Choroid plexus epithelial cell (primary cell): Measurements from ENCODE around the gene SLC1A2.

Source experiments
- DNase-seq: peaks from one replicate; pipeline ENCODE4 v3.0.0-alpha.2; 2010; ENCODE audit warnings: low read depth
- H3K4me3 ChIP-seq: 2 replicates; pipeline ENCODE4 v1.5.1; 2011; ENCODE audit warnings: low read depth, mild to moderate bottlenecking, control low read depth, low read length, moderate library complexity
- CTCF ChIP-seq: conservative IDR thresholded peaks from 2 replicates; pipeline ENCODE4 v1.5.1; 2011; ENCODE audit warnings: low read depth, mild to moderate bottlenecking, control low read depth, inconsistent platforms, low read length, moderate library complexity

Gene SLC1A2

GRCh38 chr11:35242412-35243242 lies 176.7 kb downstream of the SLC1A2 start:
- no peak for TF ChIP-seq CTCF
- no peak overlapping the region for H3K4me3 ChIP-seq
- no peak for DNase-seq

GRCh38 chr11:35241531-35241930 lies 177.8 kb downstream of the SLC1A2 start:
- H3K4me3 ChIP-seq: no peak overlapping the region
- no peak for TF ChIP-seq CTCF
- DNase-seq: no peak

GRCh38 chr11:35241083-35241482 lies 178.3 kb downstream of the SLC1A2 start:
- no peak for TF ChIP-seq CTCF
- H3K4me3 ChIP-seq: no peak overlapping the region

GRCh38 chr11:35239471-35240075 lies 179.8 kb downstream of the SLC1A2 start:
- no peak for TF ChIP-seq CTCF
- no peak for DNase-seq
- H3K4me3 ChIP-seq: no peak overlapping the region

More at GRCh38 chr11:35241083-35241482, 178.3 kb downstream of the SLC1A2 start:
- no peak for DNase-seq

GRCh38 chr11:35238882-35239281 lies 180.5 kb downstream of the SLC1A2 start:
- no peak for DNase-seq
- TF ChIP-seq CTCF: no peak
- H3K4me3 ChIP-seq: no peak overlapping the region

- DNase-seq: peak; percentile 83
- H3K4me3 ChIP-seq: no peak overlapping the region
- peak; percentile 88 for TF ChIP-seq CTCF
Observed at GRCh38 chr11:35237860-35238715, 181.3 kb downstream of the SLC1A2 start.
